LNCAP (cell line): ENCODE measurements around the gene MAP4K5.

Experiments
- CTCF ChIP-seq: fragments of 450-650 bp; IDR thresholded peaks from 2 replicates; pipeline ENCODE4 v1.5.1; 2017; ENCODE audit warnings: mild to moderate bottlenecking

MAP4K5 gene

GRCh38 chr14:50520947-50521815 lies 11.2 kb downstream of the MAP4K5 start:
- no peak for TF ChIP-seq CTCF

- TF ChIP-seq CTCF, result no peak
Observed at GRCh38 chr14:50516091-50516490, 16.3 kb downstream of the MAP4K5 start.

GRCh38 chr14:50512463-50512862 lies 19.9 kb downstream of the MAP4K5 start:
- TF ChIP-seq CTCF, result no peak

- no peak for TF ChIP-seq CTCF
Observed at GRCh38 chr14:50510157-50510556, 22.2 kb downstream of the MAP4K5 start.

GRCh38 chr14:50501642-50502041 lies 30.7 kb downstream of the MAP4K5 start:
- no peak for TF ChIP-seq CTCF

- no peak for TF ChIP-seq CTCF
Observed at GRCh38 chr14:50497351-50497750, 35.0 kb downstream of the MAP4K5 start.

GRCh38 chr14:50489851-50490250 lies 42.5 kb downstream of the MAP4K5 start:
- TF ChIP-seq CTCF, result no peak
